C4-2B (cell line): ENCODE results near the gene CFAP157.

Source experiments
- H3K27ac ChIP-seq: fragments of 450-650 bp; 2 replicates; pipeline ENCODE4 v1.5.1; 2017
- CTCF ChIP-seq: fragments of 450-650 bp; conservative IDR thresholded peaks from 2 replicates; pipeline ENCODE4 v1.5.1; 2017; ENCODE audit warnings: mild to moderate bottlenecking
- ZFX ChIP-seq: fragments of 450-650 bp; IDR thresholded peaks from 2 replicates; pipeline ENCODE4 v1.6.1; 2017

Gene CFAP157

DNA sequence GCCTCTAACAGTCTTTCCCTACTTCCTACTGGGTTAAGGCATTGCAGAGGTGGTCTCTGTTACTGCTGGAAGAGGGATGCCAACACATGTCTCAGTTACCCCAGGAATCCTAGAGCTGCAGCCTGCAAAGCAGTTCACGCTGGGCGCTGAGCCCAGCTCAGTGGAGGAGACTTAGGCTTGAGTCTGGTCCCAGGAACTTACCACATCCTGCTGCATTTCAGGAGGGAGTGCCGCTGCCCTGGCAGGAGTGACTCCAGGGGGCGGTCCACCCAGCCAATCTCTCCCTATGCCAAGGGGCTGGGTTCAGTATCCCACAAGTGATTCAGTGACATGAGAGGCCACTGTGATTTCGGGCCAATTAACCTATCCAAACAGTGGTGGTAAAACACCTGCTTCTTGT, 16.7 kb downstream of the CFAP157 start:
- no peak for TF ChIP-seq CTCF
- no peak for TF ChIP-seq ZFX
- H3K27ac ChIP-seq, result no peak overlapping the region

DNA sequence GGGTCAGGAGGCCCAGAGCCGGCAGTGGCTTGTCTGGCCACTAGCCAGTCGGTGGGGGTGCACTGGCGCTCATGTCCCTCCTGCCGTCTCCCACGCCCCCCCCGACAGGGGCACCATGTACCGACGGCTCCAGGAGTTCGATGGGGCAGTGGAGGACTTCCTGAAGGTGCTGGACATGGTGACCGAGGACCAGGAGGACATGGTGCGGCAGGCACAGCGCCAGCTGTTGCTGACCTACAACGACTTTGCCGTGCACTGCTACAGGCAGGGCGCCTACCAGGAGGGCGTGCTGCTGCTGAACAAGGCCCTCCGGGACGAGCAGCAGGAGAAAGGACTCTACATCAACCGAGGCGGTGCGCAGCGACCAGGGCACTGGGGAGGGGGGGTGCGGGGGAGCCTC, 17.2 kb downstream of the CFAP157 start:
- no peak overlapping the region for H3K27ac ChIP-seq
- TF ChIP-seq ZFX (no peak), CTCF (no peak)

GRCh38 chr9:127726871-127727270, 20.1 kb downstream of the CFAP157 start:
- H3K27ac ChIP-seq, result no peak overlapping the region
- no peak for TF ChIP-seq ZFX
- TF ChIP-seq CTCF, result no peak

- H3K27ac ChIP-seq, result no peak overlapping the region
- no peak for TF ChIP-seq ZFX
- TF ChIP-seq CTCF, result no peak
These were observed 22.0 kb downstream of the CFAP157 start for GRCh38 chr9:127728808-127729207.

- TF ChIP-seq CTCF (no peak), ZFX (no peak)
These were observed 22.9 kb downstream of the CFAP157 start for GRCh38 chr9:127729522-127730256.

GRCh38 chr9:127730262-127730661, 23.5 kb downstream of the CFAP157 start:
- H3K27ac ChIP-seq, result no peak overlapping the region
- no peak for TF ChIP-seq ZFX
- TF ChIP-seq CTCF, result no peak

More at GRCh38 chr9:127729522-127730256, 22.9 kb downstream of the CFAP157 start:
- no peak overlapping the region for H3K27ac ChIP-seq

DNA sequence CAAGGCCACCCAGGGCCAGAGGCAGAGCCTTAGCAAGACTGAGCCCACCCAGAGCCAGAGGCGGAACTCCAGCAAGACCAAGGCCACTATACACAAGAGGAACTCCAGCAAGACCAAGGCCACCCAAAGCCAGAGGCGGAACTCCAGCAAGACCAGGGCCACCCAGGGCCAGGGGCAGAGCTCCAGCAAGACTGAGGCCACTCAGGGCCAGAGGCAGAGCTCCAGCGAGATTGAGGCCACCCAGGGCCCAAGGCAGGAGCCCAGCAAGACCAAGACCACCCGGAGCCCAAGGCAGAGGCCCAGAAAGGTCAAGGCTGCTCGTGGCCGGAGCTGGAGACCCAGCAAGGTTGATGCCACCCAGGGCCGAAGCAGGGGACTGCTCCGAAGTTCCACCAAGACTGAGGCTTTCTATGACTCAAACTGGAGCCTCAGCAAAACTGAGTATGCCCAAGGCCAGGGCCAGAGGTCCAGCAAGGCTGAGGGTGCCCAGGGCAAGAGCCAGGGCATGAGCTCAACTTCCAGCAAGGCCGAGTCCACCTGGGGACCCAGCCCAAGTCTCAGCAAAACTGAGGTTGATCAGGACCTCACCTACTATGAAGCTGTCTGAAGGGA, 24.1 kb downstream of the CFAP157 start:
- H3K27ac ChIP-seq, result no peak overlapping the region
- no peak for TF ChIP-seq CTCF
- no peak for TF ChIP-seq ZFX
